Measurements from ENCODE around the gene CAMK2D.

DNA sequence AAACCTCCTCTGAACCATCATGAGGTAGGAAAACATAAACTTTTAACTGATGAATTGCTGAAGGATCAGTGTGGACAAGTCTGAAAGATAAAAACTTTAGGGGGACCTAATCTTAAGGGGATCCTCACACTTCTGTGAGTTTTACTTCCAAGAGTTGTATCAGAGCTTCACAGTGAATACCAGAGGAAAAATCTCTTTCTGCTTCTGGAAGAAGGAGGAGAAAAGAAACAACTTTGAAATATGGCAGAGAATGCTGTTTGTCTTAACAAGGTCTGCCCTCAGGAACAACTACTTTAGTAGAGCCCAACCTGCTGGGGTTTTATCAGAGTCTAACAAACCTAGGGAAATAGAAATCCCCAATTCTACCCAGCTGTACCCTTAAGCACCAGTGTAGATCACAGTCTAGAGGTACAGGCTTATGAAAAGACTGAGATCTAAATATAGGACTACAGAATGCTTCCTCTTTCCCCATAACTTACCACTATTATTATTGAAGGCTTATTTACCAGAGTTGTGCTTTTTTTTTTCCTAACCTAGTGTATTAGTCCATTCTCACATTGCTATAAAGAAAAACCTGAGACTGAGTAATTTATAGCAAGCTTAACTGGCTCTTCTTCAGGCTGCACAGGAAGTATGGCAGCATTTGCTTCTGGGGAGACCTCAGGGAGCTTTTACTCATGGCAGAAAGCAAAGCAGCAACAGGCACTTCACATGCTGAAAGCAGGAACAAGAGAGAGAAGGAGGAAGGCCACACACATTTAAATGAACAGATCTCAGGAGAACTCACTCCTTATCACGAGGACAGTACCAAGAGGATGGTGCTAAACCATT, 167.9 kb downstream of the CAMK2D start:
- TF ChIP-seq POLR2AphosphoS5 (IDR thresholded peaks at IDR 0.05; ENCODE audit: low read depth, low read length) (no peak), TAF1 (IDR thresholded peaks at IDR 0.05; ENCODE audit: borderline replicate concordance, insufficient read depth, low read length) (no peak)

Measured in PFSK-1 (cell line).